Common myeloid progenitor, CD34-positive (primary cell): ENCODE measurements around the gene SLC17A2.
A peak's percentile ranks its signal among the peaks of the same experiment; 100 is the strongest.

Experiments used
- CTCF ChIA-PET: fragments of 350-600 bp; sonication (Branson Sonifier 250); formaldehyde crosslinking; loops from one replicate; lab custom pipeline; 2021; ENCODE audit warnings: antibody characterized with exemption; lab: Charles Lee
- POLR2A ChIA-PET: fragments of 350-600 bp; sonication (Branson Sonifier 250); formaldehyde crosslinking; loops from one replicate; lab custom pipeline; 2021; ENCODE audit warnings: antibody characterized with exemption; lab: Charles Lee
- DNase-seq, 3 donors: peaks; one replicate each; pipeline versions ENCODE4 v3.0.0 to v3.0.0-alpha.2; 2013
- H3K27ac ChIP-seq, 2 experiments: 1 replicate in 1 of 2; 2 replicates in 1 of 2; pipeline ENCODE4 v1.7.0; 2013; ENCODE audit warnings: inconsistent platforms in 2 of 2, low read length in 2 of 2, mild to moderate bottlenecking in 2 of 2, low read depth in 1 of 2, moderate library complexity in 1 of 2; ENCODE audit not compliant: severe bottlenecking in 2 of 2, insufficient read depth in 1 of 2, poor library complexity in 1 of 2
- H3K27me3 ChIP-seq, 5 experiments: replicated peaks in 2 of 5; 1 replicate in 3 of 5; 2 replicates in 2 of 5; pipeline versions ENCODE4 v1.6.1 to v1.7.0; 2013; ENCODE audit warnings: low read length in 4 of 5, mild to moderate bottlenecking in 2 of 5, moderate library complexity in 2 of 5, inconsistent platforms in 1 of 5; ENCODE audit not compliant: insufficient read depth in 5 of 5, control insufficient read depth in 4 of 5
- H3K36me3 ChIP-seq, 4 experiments: 1 replicate in 2 of 4; 2 replicates in 2 of 4; pipeline versions ENCODE4 v1.6.1 to v1.7.0; 2013; ENCODE audit warnings: low read length in 3 of 4, control low read depth in 1 of 4, mild to moderate bottlenecking in 1 of 4; ENCODE audit not compliant: control insufficient read depth in 4 of 4, insufficient read depth in 4 of 4
- H3K4me1 ChIP-seq, 4 experiments: 1 replicate in 3 of 4; 2 replicates in 1 of 4; pipeline versions ENCODE4 v1.6.1 to v1.7.1; 2013; ENCODE audit warnings: low read length in 3 of 4, mild to moderate bottlenecking in 3 of 4, control low read depth in 1 of 4, inconsistent platforms in 1 of 4, moderate library complexity in 1 of 4; ENCODE audit not compliant: control insufficient read depth in 4 of 4, insufficient read depth in 4 of 4; ENCODE audit errors: control extremely low read depth in 1 of 4
- H3K4me3 ChIP-seq, 7 experiments: 1 replicate in 4 of 7; 2 replicates in 3 of 7; pipeline versions ENCODE4 v1.5.1 to v1.7.0; 2013; ENCODE audit warnings: mild to moderate bottlenecking in 7 of 7, low read length in 6 of 7, moderate library complexity in 6 of 7, inconsistent platforms in 2 of 7, low read depth in 2 of 7, control low read depth in 1 of 7; ENCODE audit not compliant: insufficient read depth in 4 of 7, control insufficient read depth in 1 of 7; ENCODE audit errors: extremely low read depth in 1 of 7
- H3K9me3 ChIP-seq, 5 experiments: 1 replicate in 4 of 5; 2 replicates in 1 of 5; pipeline versions ENCODE4 v1.6.1 to v1.7.1; 2013; ENCODE audit warnings: low read length in 4 of 5, mild to moderate bottlenecking in 2 of 5, inconsistent platforms in 1 of 5, low read depth in 1 of 5, moderate library complexity in 1 of 5; ENCODE audit not compliant: control insufficient read depth in 4 of 5, insufficient read depth in 2 of 5; ENCODE audit errors: control extremely low read depth in 1 of 5
- WGBS: methylation state at CpG from one replicate; pipeline ENCODE4 v1.1.5; 2013; ENCODE audit not compliant: insufficient coverage; 5-methylcytosine and 5-hydroxymethylcytosine counted together

The SLC17A2 gene

DNA sequence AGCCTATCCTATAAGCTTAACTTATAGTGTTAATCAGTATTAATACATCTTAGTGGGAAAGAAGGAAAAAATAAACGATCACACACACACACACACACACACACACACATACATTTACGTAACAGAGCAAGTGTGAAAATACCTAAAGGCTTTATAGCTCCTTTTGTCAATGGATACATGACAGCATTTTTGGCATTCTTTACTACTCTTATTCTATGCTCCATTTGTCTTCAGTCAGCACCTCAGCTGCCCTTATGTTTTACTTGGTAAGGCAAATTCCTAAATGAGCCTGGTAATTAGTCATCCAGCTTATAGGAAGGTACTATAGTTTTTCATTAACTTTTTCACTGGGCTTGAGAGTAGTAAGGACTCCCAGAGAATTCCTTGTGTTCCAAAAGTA is 31.4 kb downstream of the SLC17A2 start:
- ChIA-PET POLR2A (no interaction called here), CTCF (interaction anchor here (1.0 to 2.5 kb wide), 6 partner anchors 9 to 33 kb away, joined by 3 to 9 read pairs (median 4); no protein-coding TSS in a partner anchor)
- Histone ChIP-seq H3K36me3 (no peaks in the 10 kb centered on the region), H3K4me3 (no peak overlapping the region), H3K27me3 (no peaks in the 10 kb centered on the region), H3K4me1 (peaks cover 0 to 1% (median 0%) of the 10 kb centered on the region in 4 experiments), H3K27ac (no peak overlapping the region), H3K9me3 (no peaks in the 10 kb centered on the region)
- WGBS: no CpG with 5 or more reads among the region's 2 CpGs
- no peak for DNase-seq

DNA sequence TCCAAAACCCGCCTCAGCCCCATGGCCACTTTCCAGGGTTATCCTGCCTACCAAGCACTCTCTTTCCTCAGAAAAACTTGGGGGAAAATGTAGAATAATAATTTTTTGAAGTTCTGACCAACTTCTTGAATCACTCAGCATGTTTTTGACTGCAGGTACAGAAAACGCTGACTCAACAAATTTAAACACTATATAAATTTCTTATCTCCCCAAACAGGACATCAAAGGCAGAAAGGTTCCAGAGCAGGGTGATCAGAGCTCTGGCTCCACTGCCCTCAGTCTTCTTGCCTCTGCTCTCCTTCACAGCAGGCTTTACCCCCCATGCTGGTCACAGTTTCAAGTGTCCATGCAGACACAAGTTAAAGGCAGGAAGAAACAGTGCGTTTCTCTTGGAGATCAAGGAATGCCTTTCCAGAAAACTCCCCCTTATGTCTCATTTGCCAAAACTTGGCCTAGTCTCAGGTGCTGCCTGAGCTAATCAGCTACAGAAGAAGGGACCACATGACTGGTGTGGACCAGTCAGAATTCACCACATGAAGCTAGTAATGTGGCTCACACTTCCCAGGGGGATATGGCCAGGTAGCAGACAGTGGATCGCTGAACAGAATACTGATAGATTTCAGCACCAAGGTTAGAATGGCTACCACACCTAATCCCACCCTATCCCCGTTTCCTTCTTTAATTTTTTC is 32.1 kb downstream of the SLC17A2 start:
- peaks cover 0 to 1% (median 0%) of the 10 kb centered on the region in 4 experiments for H3K4me1 ChIP-seq
- H3K36me3 ChIP-seq: no peaks in the 10 kb centered on the region
- ChIA-PET CTCF (interaction anchor here (1.0 to 2.5 kb wide), 6 partner anchors 9 to 34 kb away, joined by 3 to 9 read pairs (median 4); no protein-coding TSS in a partner anchor), POLR2A (no interaction called here)
- no peak overlapping the region for H3K4me3 ChIP-seq
- H3K9me3 ChIP-seq: no peaks in the 10 kb centered on the region
- H3K27me3 ChIP-seq: no peaks in the 10 kb centered on the region
- DNase-seq: peak in 2 of 3 donors; percentile 8 to 9
- no peak overlapping the region for H3K27ac ChIP-seq
- WGBS: 92% methylated on average over 3 of the region's 5 CpGs

DNA sequence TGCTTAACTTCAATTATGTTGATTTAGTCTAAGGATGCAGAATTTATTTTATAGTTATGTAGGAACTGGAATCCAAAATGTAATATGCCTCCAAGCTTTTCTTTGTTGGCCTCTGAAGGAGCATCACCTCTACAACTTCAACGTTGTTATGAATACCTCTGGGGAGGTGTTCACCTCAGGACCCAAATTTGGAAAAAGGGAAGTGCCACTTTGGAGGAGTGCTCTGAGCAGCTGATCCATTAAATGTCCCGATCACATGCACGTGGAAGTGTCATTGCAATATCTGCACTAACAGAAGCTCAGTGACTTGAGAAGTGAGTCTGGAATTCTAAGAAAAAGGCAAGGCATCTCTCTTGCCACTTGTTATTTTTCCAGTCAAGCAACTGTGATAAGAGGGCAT is 34.2 kb downstream of the SLC17A2 start:
- POLR2A ChIA-PET: no interaction called here
- CTCF ChIA-PET: interaction anchor here (0.7 to 1.7 kb wide), 3 partner anchors 14 to 109 kb away, joined by 3 to 6 read pairs (median 4); no protein-coding TSS in a partner anchor

DNA sequence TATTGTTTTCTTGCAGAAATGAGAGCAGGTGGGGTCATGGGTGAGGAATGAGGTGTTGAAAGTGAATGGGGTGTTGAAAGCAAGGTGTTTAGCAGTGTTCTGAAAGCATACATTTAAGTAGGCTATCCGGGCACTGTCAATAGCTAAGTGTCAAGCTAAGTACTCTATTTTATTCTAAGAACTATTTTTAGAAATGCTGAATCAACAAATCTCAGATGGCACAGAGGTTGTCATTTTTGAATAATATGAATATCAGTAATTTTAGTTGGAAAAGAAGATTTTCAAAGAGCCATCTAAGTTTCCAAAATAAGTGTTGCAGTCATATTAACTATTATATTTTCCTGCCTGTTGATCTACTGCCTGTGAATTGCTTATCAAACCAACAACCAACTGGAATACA is 34.7 kb downstream of the SLC17A2 start:
- CTCF ChIA-PET: interaction anchor here (0.7 to 1.7 kb wide), 2 partner anchors 14 to 108 kb away, joined by 4 to 6 read pairs; no protein-coding TSS in a partner anchor

More for the DNA sequence above, 34.2 kb downstream of the SLC17A2 start:
- WGBS: 86% methylated on average over 3 of the region's 3 CpGs
- no peak for DNase-seq
- no peaks in the 10 kb centered on the region for H3K9me3 ChIP-seq
- no peaks in the 10 kb centered on the region for H3K36me3 ChIP-seq
- H3K4me3 ChIP-seq: no peak overlapping the region
- no peaks in the 10 kb centered on the region for H3K4me1 ChIP-seq
- H3K27me3 ChIP-seq: no peaks in the 10 kb centered on the region
- H3K27ac ChIP-seq: no peak overlapping the region

DNA sequence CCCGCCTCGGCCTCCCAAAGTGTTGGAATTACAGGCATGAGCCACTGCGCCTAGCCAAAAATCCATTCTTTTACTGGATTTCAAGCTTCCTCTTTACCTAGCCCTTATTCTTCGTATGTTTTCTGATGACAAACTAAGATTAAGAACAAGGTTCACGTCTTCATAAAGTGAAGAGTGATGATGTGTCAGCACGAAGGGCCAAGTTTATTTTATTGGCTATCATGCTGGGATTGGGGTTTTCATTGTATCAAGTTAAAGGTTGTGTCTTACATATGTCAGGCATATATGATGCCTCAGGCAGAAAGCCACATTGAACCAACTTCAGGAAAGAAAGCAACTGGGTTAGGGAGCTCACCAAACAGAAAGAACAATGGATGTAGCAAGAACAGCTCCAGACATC is 36.7 kb downstream of the SLC17A2 start:
- no peaks in the 10 kb centered on the region for H3K27me3 ChIP-seq
- no peak overlapping the region for H3K27ac ChIP-seq
- no peaks in the 10 kb centered on the region for H3K4me1 ChIP-seq
- ChIA-PET POLR2A (no interaction called here), CTCF (interaction anchor here (1.2 to 1.3 kb wide), 2 partner anchors 99 to 174 kb away, joined by 3 read pairs; no protein-coding TSS in a partner anchor)
- no peak overlapping the region for H3K4me3 ChIP-seq
- H3K9me3 ChIP-seq: no peaks in the 10 kb centered on the region
- no peaks in the 10 kb centered on the region for H3K36me3 ChIP-seq
- WGBS: 100% methylated on average over 5 of the region's 6 CpGs
- no peak for DNase-seq

More for the DNA sequence above, 34.7 kb downstream of the SLC17A2 start:
- WGBS: no CpG with 5 or more reads among the region's 1 CpG
- no peaks in the 10 kb centered on the region for H3K27me3 ChIP-seq
- DNase-seq: no peak
- H3K9me3 ChIP-seq: no peaks in the 10 kb centered on the region
- no peaks in the 10 kb centered on the region for H3K36me3 ChIP-seq
- H3K27ac ChIP-seq: no peak overlapping the region
- no peaks in the 10 kb centered on the region for H3K4me1 ChIP-seq
- H3K4me3 ChIP-seq: no peak overlapping the region
- POLR2A ChIA-PET: no interaction called here

DNA sequence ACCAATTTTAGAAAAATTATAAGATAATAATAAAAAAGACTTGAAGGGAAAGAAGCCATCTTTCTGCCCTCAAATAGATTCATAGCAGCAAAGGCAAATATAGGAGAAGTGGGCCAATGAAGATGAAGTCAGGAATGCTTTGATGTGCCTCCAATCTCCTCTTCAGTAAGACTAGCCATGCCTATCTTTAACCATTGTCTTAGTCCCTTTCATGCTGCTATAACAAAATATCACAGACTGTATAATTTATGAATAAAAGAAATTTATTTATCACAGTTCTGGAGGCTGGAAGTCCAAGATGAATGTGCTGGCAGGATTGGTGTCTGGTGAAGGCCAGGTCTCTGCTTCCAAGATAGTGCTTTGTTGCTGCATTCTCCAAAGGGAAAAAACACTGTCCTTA is 37.6 kb downstream of the SLC17A2 start:
- no peaks in the 10 kb centered on the region for H3K4me1 ChIP-seq
- CTCF ChIA-PET: no interaction called here
- no peaks in the 10 kb centered on the region for H3K27me3 ChIP-seq
- POLR2A ChIA-PET: interaction anchor here (0.6 kb wide), 1 partner anchor 48 kb away, joined by 5 read pairs; no protein-coding TSS in a partner anchor
- no peak overlapping the region for H3K4me3 ChIP-seq
- H3K27ac ChIP-seq: no peak overlapping the region
- H3K36me3 ChIP-seq: no peaks in the 10 kb centered on the region
- H3K9me3 ChIP-seq: no peaks in the 10 kb centered on the region
- no peak for DNase-seq
